ENCODE measurements around the gene HSPB1.
A peak's percentile ranks its signal among the peaks of the same experiment; 100 is the strongest.
"Not testable (repeated sequence)": the region's sequence is repeated elsewhere in the genome, so short reads cannot be mapped to it uniquely, and the experiment has no call there.

Gene HSPB1

GRCh38 chr7:76294344-76295024 lies 8.0 kb upstream of the HSPB1 start:
- H3K9ac ChIP-seq (ENCODE audit: low read depth, low read length): no peak overlapping the region
- no peaks in the 10 kb centered on the region for H3K27me3 ChIP-seq (ENCODE audit: insufficient read depth, low read length)
- no peak overlapping the region for H3K27ac ChIP-seq (ENCODE audit: low read length)
- H3K9me3 ChIP-seq (ENCODE audit: insufficient read depth, low read depth, low read length): no peaks in the 10 kb centered on the region
- no peak overlapping the region for H3K4me3 ChIP-seq (ENCODE audit: low read length)
- H3K36me3 ChIP-seq (ENCODE audit: insufficient read depth, low read depth, low read length): no peaks in the 10 kb centered on the region
- H3K4me1 ChIP-seq (ENCODE audit: insufficient read depth, low read length): peaks cover 12% of the 10 kb centered on the region; the same call in 1 of the 2 replicates

GRCh38 chr7:76296743-76297740 lies 5.4 kb upstream of the HSPB1 start:
- peaks cover 12% of the 10 kb centered on the region for H3K27me3 ChIP-seq (ENCODE audit: insufficient read depth, low read length)
- H3K27ac ChIP-seq (ENCODE audit: low read length): no peak overlapping the region
- H3K9ac ChIP-seq (ENCODE audit: low read depth, low read length): no peak overlapping the region
- no peaks in the 10 kb centered on the region for H3K36me3 ChIP-seq (ENCODE audit: insufficient read depth, low read depth, low read length)
- peaks cover 3% of the 10 kb centered on the region; the same call in 1 of the 2 replicates for H3K4me1 ChIP-seq (ENCODE audit: insufficient read depth, low read length)
- no peak overlapping the region for H3K4me3 ChIP-seq (ENCODE audit: low read length)
- no peaks in the 10 kb centered on the region for H3K9me3 ChIP-seq (ENCODE audit: insufficient read depth, low read depth, low read length)

- no peaks in the 10 kb centered on the region for H3K9me3 ChIP-seq (ENCODE audit: insufficient read depth, low read depth, low read length)
- H3K27me3 ChIP-seq (ENCODE audit: insufficient read depth, low read length): peaks cover 16% of the 10 kb centered on the region
- peaks cover 3% of the 10 kb centered on the region; the same call in 1 of the 2 replicates for H3K4me1 ChIP-seq (ENCODE audit: insufficient read depth, low read length)
- no peak overlapping the region for H3K27ac ChIP-seq (ENCODE audit: low read length)
- H3K36me3 ChIP-seq (ENCODE audit: insufficient read depth, low read depth, low read length): no peaks in the 10 kb centered on the region; the same call in 1 of the 2 replicates
- H3K9ac ChIP-seq (ENCODE audit: low read depth, low read length): no peak overlapping the region
- no peak overlapping the region for H3K4me3 ChIP-seq (ENCODE audit: low read length)
Observed at GRCh38 chr7:76300166-76300731, 2.2 kb upstream of the HSPB1 start.

GRCh38 chr7:76301000-76301399 lies 1.5 kb upstream of the HSPB1 start:
- peaks cover 16% of the 10 kb centered on the region for H3K27me3 ChIP-seq (ENCODE audit: insufficient read depth, low read length)
- H3K27ac ChIP-seq (ENCODE audit: low read length): no peak overlapping the region
- no peaks in the 10 kb centered on the region for H3K9me3 ChIP-seq (ENCODE audit: insufficient read depth, low read depth, low read length)
- no peak overlapping the region for H3K9ac ChIP-seq (ENCODE audit: low read depth, low read length)
- peaks cover 3% of the 10 kb centered on the region; the same call in 1 of the 2 replicates for H3K4me1 ChIP-seq (ENCODE audit: insufficient read depth, low read length)
- no peak overlapping the region for H3K4me3 ChIP-seq (ENCODE audit: low read length)
- H3K36me3 ChIP-seq (ENCODE audit: insufficient read depth, low read depth, low read length): no peaks in the 10 kb centered on the region; the same call in 1 of the 2 replicates

- H3K9ac ChIP-seq (ENCODE audit: low read depth, low read length): peak overlapping the region; percentile 69; the same call in 1 of the 2 replicates
- no peaks in the 10 kb centered on the region for H3K9me3 ChIP-seq (ENCODE audit: insufficient read depth, low read depth, low read length)
- no peaks in the 10 kb centered on the region; the same call in 1 of the 2 replicates for H3K36me3 ChIP-seq (ENCODE audit: insufficient read depth, low read depth, low read length)
- no peak overlapping the region for H3K27ac ChIP-seq (ENCODE audit: low read length)
- peak overlapping the region; percentile 71 for H3K4me3 ChIP-seq (ENCODE audit: low read length)
- peaks cover 3% of the 10 kb centered on the region; the same call in 1 of the 2 replicates for H3K4me1 ChIP-seq (ENCODE audit: insufficient read depth, low read length)
- peaks cover 16% of the 10 kb centered on the region for H3K27me3 ChIP-seq (ENCODE audit: insufficient read depth, low read length)
Observed at GRCh38 chr7:76303202-76304147, 1.0 kb downstream of the HSPB1 start.

- Histone ChIP-seq H3K9me3 (ENCODE audit: insufficient read depth, low read depth, low read length) (no peaks in the 10 kb centered on the region), H3K27me3 (ENCODE audit: insufficient read depth, low read length) (peaks cover 16% of the 10 kb centered on the region), H3K4me3 (ENCODE audit: low read length) (no peak overlapping the region), H3K9ac (ENCODE audit: low read depth, low read length) (no peak overlapping the region), H3K36me3 (ENCODE audit: insufficient read depth, low read depth, low read length) (no peaks in the 10 kb centered on the region; the same call in 1 of the 2 replicates), H3K4me1 (ENCODE audit: insufficient read depth, low read length) (peaks cover 3% of the 10 kb centered on the region; the same call in 1 of the 2 replicates), H3K27ac (ENCODE audit: low read length) (no peak overlapping the region)
Observed at GRCh38 chr7:76304888-76305375, 2.5 kb downstream of the HSPB1 start.

GRCh38 chr7:76308874-76309273 lies 6.4 kb downstream of the HSPB1 start:
- not testable (repeated sequence) for H3K27ac ChIP-seq (ENCODE audit: low read length); H3K36me3 ChIP-seq (ENCODE audit: insufficient read depth, low read depth, low read length); H3K27me3 ChIP-seq (ENCODE audit: insufficient read depth, low read length); H3K9ac ChIP-seq (ENCODE audit: low read depth, low read length); H3K9me3 ChIP-seq (ENCODE audit: insufficient read depth, low read depth, low read length); H3K4me3 ChIP-seq (ENCODE audit: low read length); H3K4me1 ChIP-seq (ENCODE audit: insufficient read depth, low read length)

- not testable (repeated sequence) for H3K27me3 ChIP-seq (ENCODE audit: insufficient read depth, low read length); H3K27ac ChIP-seq (ENCODE audit: low read length); H3K4me3 ChIP-seq (ENCODE audit: low read length); H3K9ac ChIP-seq (ENCODE audit: low read depth, low read length); H3K9me3 ChIP-seq (ENCODE audit: insufficient read depth, low read depth, low read length); H3K4me1 ChIP-seq (ENCODE audit: insufficient read depth, low read length); H3K36me3 ChIP-seq (ENCODE audit: insufficient read depth, low read depth, low read length)
Observed at GRCh38 chr7:76309341-76310101, 7.0 kb downstream of the HSPB1 start.

GRCh38 chr7:76310102-76310957 lies 7.9 kb downstream of the HSPB1 start:
- no peaks in the 10 kb centered on the region for H3K9me3 ChIP-seq (ENCODE audit: insufficient read depth, low read depth, low read length)
- no peak overlapping the region for H3K9ac ChIP-seq (ENCODE audit: low read depth, low read length)
- no peaks in the 10 kb centered on the region for H3K36me3 ChIP-seq (ENCODE audit: insufficient read depth, low read depth, low read length)
- no peaks in the 10 kb centered on the region for H3K27me3 ChIP-seq (ENCODE audit: insufficient read depth, low read length)
- H3K4me3 ChIP-seq (ENCODE audit: low read length): no peak overlapping the region
- no peak overlapping the region for H3K27ac ChIP-seq (ENCODE audit: low read length)
- no peaks in the 10 kb centered on the region for H3K4me1 ChIP-seq (ENCODE audit: insufficient read depth, low read length)

- not testable (repeated sequence) for H3K27ac ChIP-seq (ENCODE audit: low read length); H3K9ac ChIP-seq (ENCODE audit: low read depth, low read length); H3K4me1 ChIP-seq (ENCODE audit: insufficient read depth, low read length); H3K9me3 ChIP-seq (ENCODE audit: insufficient read depth, low read depth, low read length); H3K4me3 ChIP-seq (ENCODE audit: low read length); H3K36me3 ChIP-seq (ENCODE audit: insufficient read depth, low read depth, low read length); H3K27me3 ChIP-seq (ENCODE audit: insufficient read depth, low read length)
Observed at GRCh38 chr7:76311838-76312237, 9.4 kb downstream of the HSPB1 start.

Measured in iPS-20b (cell line).